ENCODE data around the gene MAVS. TPM values are rescaled to one million over a fixed set of nuclear protein-coding genes. Genes with fewer than 3 reads are reported as not detected.

MAVS gene
- total RNA-seq, 6 experiments from 2014 or later: 38.8 to 44.8 (median 40.6) TPM

DNA sequence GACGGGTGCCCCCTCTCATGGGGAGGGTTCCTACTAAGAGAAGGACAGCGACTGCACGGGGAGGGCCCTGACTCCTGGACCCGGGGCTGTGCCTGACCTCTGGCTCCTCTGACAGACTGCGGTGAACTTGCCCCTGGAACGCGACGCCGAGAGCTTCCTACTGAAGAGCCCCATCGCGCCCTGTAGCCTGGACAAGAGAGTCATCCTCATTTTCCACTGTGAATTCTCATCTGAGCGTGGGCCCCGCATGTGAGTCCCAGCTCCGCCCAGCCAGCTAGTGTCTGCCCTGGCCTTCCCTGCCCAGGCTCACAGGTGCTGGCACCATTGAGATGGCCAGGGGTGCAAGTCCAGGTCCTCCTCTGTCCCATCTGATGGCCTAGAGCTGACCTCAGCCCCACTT is 43.3 kb upstream of the MAVS start:
- no peak for DNase-seq
- Mint-ChIP-seq H3K27me3 (ENCODE audit: insufficient read depth) (peaks cover 11% of the 10 kb centered on the region; the same call in 1 of the 2 replicates), H3K4me3 (no peak overlapping the region)

DNA sequence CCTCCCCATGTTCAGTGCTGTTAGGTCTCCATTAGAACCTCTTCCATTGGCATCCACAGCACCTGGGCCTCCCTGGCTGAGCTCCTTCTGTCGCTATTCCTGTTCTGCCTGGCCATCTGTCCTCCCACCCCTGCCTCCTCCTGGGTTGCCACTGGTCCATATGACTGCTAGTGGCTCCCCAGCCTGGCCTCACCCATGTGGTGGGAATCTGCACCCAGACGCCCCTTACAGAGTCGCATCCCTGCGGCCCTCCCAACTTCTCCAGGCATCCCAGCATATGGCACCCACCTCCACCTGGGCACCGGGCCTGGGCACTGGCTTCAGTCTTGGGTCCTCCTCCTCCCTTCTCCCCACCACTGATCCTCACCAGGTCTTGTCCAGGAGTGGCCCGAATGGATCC is 42.8 kb upstream of the MAVS start:
- Mint-ChIP-seq H3K27ac (peak overlapping the region; percentile 75), H3K9me3 (0 out of 2 replicates have a peak, but pooled peaks cover 4% of the 10 kb centered on the region), H3K4me3 (no peak overlapping the region), H3K27me3 (ENCODE audit: insufficient read depth) (peaks cover 10% of the 10 kb centered on the region; the same call in 1 of the 2 replicates), H3K4me1 (ENCODE audit: low read depth) (peaks cover 74% of the 10 kb centered on the region), H3K36me3 (ENCODE audit: low read depth) (peaks cover 50% of the 10 kb centered on the region)
- TF ChIP-seq, protein P1, sequence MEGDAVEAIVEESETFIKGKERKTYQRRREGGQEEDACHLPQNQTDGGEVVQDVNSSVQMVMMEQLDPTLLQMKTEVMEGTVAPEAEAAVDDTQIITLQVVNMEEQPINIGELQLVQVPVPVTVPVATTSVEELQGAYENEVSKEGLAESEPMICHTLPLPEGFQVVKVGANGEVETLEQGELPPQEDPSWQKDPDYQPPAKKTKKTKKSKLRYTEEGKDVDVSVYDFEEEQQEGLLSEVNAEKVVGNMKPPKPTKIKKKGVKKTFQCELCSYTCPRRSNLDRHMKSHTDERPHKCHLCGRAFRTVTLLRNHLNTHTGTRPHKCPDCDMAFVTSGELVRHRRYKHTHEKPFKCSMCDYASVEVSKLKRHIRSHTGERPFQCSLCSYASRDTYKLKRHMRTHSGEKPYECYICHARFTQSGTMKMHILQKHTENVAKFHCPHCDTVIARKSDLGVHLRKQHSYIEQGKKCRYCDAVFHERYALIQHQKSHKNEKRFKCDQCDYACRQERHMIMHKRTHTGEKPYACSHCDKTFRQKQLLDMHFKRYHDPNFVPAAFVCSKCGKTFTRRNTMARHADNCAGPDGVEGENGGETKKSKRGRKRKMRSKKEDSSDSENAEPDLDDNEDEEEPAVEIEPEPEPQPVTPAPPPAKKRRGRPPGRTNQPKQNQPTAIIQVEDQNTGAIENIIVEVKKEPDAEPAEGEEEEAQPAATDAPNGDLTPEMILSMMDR (IDR thresholded peaks at IDR 0.05): no peak
- DNase-seq: no peak

More for the DNA sequence above, 43.3 kb upstream of the MAVS start:
- Mint-ChIP-seq H3K27ac (peak overlapping the region; percentile 75), H3K4me1 (ENCODE audit: low read depth) (peaks cover 77% of the 10 kb centered on the region), H3K36me3 (ENCODE audit: low read depth) (peaks cover 50% of the 10 kb centered on the region), H3K9me3 (0 out of 2 replicates have a peak, but pooled peaks cover 3% of the 10 kb centered on the region)
- TF ChIP-seq, protein P1 (IDR thresholded peaks at IDR 0.05): no peak

DNA sequence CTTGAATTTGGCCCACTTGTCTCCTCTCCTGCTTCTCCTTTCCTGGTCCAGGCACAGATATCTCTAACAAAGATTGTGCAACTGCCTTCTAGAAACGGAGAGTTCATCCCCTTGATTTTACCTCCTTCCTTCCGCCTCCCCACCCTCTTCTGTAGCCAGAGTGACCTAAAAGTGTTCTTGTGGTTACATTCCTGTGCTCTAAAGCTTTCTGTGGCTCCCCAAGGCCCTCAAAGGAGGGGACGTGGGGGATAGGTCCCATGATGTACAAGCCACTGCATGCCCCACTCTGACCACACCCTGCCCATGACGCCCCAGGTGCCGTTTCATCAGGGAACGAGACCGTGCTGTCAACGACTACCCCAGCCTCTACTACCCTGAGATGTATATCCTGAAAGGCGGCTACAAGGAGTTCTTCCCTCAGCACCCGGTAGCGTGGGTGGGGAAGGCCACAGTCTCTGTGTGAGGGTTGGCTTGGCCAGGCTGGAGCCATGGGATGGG is 42.3 kb upstream of the MAVS start:
- Mint-ChIP-seq H3K4me1 (ENCODE audit: low read depth) (peaks cover 69% of the 10 kb centered on the region), H3K27ac (peak overlapping the region; percentile 75), H3K4me3 (no peak overlapping the region), H3K27me3 (ENCODE audit: insufficient read depth) (peaks cover 7% of the 10 kb centered on the region; the same call in 1 of the 2 replicates), H3K9me3 (0 out of 2 replicates have a peak, but pooled peaks cover 4% of the 10 kb centered on the region), H3K36me3 (ENCODE audit: low read depth) (peaks cover 46% of the 10 kb centered on the region)
- TF ChIP-seq, protein P1 (IDR thresholded peaks at IDR 0.05): no peak
- no peak for DNase-seq

DNA sequence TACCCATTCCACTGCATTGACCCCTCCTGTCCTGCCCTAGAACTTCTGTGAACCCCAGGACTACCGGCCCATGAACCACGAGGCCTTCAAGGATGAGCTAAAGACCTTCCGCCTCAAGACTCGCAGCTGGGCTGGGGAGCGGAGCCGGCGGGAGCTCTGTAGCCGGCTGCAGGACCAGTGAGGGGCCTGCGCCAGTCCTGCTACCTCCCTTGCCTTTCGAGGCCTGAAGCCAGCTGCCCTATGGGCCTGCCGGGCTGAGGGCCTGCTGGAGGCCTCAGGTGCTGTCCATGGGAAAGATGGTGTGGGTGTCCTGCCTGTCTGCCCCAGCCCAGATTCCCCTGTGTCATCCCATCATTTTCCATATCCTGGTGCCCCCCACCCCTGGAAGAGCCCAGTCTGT is 41.9 kb upstream of the MAVS start:
- Mint-ChIP-seq H3K27me3 (ENCODE audit: insufficient read depth) (peaks cover 7% of the 10 kb centered on the region; the same call in 1 of the 2 replicates), H3K27ac (peak overlapping the region; percentile 94), H3K4me1 (ENCODE audit: low read depth) (peaks cover 65% of the 10 kb centered on the region), H3K36me3 (ENCODE audit: low read depth) (peaks cover 44% of the 10 kb centered on the region), H3K9me3 (0 out of 2 replicates have a peak, but pooled peaks cover 4% of the 10 kb centered on the region), H3K4me3 (no peak overlapping the region)
- DNase-seq: no peak
- TF ChIP-seq, protein P1 (IDR thresholded peaks at IDR 0.05): no peak

DNA sequence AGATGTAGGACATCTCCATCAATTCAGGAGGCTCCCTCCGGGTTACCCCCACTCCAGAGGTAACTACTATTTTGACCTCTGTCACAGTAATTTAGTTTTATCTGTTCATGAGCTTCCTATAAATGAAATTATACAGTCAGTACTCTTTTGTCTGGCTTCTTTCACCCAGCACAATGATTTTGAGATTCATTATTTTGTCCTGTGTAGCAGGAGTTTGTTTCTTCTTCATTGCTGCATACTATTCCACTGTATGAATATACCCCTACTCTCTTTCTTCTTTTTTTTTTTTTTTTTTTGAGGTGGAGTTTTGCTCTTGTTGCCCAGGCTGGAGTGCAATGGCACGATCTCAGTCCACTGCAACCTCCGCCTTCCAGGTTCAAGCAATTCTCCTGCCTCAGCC is 38.1 kb upstream of the MAVS start:
- H3K27ac Mint-ChIP-seq: peak overlapping the region; percentile 94
- H3K27me3 Mint-ChIP-seq (ENCODE audit: insufficient read depth): peaks cover 8% of the 10 kb centered on the region; the same call in 1 of the 2 replicates
- DNase-seq: no peak
- H3K4me3 Mint-ChIP-seq: peak overlapping the region; percentile 72
- H3K36me3 Mint-ChIP-seq (ENCODE audit: low read depth): peaks cover 36% of the 10 kb centered on the region
- H3K4me1 Mint-ChIP-seq (ENCODE audit: low read depth): peaks cover 83% of the 10 kb centered on the region
- H3K9me3 Mint-ChIP-seq: 0 out of 2 replicates have a peak, but pooled peaks cover 4% of the 10 kb centered on the region
- TF ChIP-seq, protein P1 (IDR thresholded peaks at IDR 0.05): no peak
